HG03521 (cell line): ENCODE data around the gene STXBP6.

Experiments used
- ATAC-seq: cut with Tn5 transposase; IDR thresholded peaks from one replicate; pipeline ENCODE4 v1.9.1; 2021; ENCODE audit warnings: mild to moderate bottlenecking, moderate library complexity; ENCODE audit not compliant: unreplicated experiment

Gene STXBP6

GRCh38 chr14:24921903-24922302 is 128.0 kb downstream of the STXBP6 start:
- no peak for ATAC-seq

- ATAC-seq = no peak
These were observed 129.5 kb downstream of the STXBP6 start for GRCh38 chr14:24920265-24921075.

DNA sequence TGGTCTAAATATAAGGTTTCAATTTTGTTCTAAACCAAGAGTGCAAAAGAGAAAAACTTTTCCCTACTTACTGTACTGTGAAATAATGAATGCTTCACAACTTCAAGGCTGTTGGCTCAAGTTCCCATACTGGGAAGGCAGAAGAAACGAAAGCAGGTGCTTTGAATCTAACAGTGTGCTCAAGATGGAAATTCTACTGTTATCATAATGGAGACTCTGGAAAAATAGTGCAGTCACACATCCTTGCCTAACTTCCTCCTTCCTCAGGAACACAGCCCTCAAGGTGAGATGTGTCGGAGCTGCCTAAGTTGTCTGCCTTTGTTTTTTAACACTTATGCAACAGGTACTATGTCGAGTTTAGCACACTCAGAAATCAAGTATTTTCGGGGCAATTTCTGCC is 131.1 kb downstream of the STXBP6 start:
- ATAC-seq = no peak

DNA sequence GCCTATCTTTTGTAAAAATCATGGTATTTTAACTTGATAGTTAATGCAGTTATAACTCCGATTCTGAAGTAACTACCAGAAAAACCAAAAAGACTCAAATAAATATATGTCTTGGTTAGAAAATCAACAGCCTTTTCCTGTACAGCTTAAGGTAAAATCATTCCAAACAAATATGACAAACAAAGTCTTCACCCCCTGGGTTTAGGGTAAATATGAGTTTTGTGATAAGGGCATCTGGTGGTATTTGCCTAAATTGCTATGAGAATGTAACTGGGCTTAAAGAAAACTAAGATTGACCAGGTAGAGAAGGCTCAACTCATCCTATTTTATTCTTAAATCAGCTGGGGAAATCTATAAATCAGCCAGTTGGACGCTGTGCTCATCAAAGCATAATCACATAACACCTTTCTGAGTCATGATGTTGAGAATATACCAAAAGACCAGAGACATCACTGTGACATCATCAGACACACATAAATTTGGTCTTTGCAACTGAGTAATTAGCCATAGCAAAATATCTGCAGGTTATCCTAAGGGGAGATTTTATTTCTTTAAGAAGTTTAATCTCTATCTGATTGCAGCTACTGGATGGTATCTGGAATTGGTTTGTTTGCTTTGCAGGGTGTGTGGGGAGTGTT is 133.9 kb downstream of the STXBP6 start:
- ATAC-seq = no peak

GRCh38 chr14:24915403-24915921 is 134.5 kb downstream of the STXBP6 start:
- ATAC-seq = no peak

DNA sequence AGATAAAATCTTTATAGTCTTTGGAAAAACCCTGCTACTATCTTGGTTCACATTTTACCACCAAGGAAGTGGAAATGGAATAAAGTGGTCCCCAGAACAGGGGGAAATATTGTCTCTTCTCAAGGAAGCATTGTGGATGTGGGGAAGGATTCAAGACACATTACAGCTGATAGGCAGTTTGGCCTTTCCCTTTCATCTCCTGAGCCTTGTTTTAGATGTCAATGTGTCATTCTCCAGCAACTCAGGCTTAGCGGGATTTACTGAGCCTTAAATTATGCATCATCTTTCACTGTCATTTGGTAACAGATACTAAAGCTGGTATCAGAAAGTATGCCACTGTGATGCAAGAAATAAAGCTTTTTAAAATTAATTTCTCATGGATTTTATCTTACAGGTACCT is 136.2 kb downstream of the STXBP6 start:
- no peak for ATAC-seq

- ATAC-seq = no peak
These were observed 136.9 kb downstream of the STXBP6 start for GRCh38 chr14:24913021-24913420.

GRCh38 chr14:24911324-24912109 is 138.4 kb downstream of the STXBP6 start:
- no peak for ATAC-seq

DNA sequence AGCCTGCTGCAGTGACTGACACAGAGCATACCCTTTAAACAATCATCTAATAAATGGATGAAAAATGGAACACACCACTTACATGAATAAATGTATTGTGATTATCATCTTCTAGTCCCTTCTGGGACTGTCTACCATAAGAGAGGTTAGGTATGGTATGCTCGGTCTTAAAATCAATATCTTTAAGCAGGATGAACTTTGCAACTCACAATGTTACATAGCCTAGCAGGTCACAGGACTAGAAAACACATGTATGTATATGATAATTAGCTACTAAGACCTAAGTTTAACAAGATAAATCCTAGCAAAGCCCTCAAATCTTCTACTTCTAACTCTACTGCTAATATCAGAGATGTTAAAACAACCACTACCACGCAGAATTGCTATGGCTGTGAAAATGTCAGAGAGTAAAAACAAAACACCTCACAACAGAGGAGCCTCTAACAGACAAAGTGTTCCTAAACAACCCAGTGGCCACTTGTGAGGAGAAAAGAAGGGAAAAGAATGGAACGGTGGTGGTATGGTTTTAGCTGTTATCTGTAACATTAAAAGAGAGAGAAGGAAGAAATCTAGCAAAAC is 139.4 kb downstream of the STXBP6 start:
- ATAC-seq = no peak

DNA sequence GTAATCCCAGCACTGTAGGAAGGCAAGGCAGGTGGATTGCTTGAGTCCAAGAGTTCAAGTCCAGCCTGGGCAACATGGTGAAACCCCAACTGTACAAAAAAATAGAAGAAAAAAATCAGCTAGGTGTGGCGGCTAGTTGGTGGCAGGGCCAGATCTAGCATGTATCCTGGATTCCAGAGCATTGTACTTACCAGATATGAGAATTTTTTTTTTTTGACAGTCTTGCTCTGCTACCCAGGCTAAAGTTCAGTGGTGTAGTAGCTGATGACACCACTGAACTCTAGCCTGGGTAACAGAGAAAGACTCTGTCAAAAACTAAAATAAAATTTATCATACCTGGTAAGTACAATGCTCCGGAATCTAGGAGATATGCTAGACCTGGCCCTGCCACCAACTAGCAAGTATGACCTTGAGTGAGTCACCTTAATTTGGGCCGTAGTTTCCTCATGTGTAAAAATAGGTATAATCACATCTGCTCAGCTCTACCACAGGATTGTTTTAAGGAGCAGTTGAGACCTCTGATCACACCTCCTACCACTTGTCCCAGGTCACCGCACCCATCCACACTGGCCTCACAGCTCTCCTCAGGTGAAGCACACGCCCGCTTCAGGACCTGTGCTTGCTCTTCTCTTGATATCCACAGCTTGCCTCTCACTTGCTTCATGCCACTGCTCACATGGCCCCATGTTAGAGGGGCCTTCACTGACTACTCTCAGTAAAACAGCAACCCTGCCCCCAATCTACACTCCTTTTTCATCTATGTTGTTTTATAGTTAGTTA is 140.2 kb downstream of the STXBP6 start:
- no peak for ATAC-seq

GRCh38 chr14:24908592-24909236 is 141.2 kb downstream of the STXBP6 start:
- no peak for ATAC-seq

GRCh38 chr14:24904533-24904932 is 145.4 kb downstream of the STXBP6 start:
- no peak for ATAC-seq

- no peak for ATAC-seq
These were observed 146.6 kb downstream of the STXBP6 start for GRCh38 chr14:24903337-24903736.

DNA sequence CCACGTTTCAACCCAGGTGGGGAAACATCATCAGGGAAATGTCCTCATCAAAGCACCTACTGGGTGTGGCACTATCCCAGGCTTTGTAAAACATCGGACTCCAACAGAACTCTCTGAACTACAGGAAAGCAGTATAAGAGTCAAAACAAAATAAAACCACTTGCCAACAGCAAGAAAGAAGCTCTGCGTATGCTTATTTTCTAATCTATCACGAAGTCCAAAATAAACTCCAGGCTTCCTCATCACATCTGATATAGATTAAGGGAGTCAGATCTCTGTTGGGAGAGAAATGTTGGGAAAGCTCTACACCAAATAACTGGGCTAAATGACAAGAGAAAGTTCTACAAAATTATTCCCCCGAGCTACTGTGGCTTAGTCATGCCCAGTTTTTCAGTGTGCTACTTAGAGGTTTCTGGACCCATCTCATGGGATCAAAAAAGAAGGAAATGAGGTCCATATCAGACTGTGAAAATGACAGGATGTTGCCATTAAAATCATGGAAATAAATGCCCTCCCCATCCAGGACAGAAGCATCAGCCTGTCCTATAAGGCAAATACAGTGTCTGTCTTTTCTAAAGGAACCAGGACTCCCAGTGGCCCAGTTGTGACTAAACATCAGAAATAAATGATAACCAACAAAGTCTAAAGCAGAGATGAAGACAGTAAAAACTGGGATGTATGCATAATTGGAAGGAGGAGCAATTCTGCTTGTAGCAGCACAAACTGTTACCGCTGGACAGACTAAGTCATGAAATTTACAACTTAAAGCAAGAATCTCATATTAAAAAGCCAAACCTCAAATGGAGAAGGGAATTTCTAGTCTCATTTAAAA is 149.5 kb downstream of the STXBP6 start:
- no peak for ATAC-seq

DNA sequence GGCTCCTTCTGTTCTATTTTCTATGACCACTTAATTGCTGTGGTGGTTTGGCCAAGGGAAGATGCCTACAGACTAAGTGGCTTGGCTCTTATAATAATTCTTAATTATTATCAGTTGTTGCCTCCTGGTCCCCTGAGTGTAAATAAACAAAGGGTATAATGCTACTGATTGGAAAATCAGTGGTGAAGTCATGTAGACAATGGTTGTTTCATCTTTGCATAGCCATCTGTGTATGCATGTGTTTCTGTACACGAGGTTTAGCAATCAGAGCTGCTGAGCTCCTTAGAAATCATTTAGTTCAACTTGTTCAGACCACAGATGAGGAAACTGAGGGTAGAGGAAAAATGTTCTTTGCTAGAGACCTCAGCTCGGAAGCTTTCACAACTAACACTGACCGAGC is 152.2 kb downstream of the STXBP6 start:
- no peak for ATAC-seq

- no peak for ATAC-seq
These were observed 154.3 kb downstream of the STXBP6 start for GRCh38 chr14:24895622-24896021.

DNA sequence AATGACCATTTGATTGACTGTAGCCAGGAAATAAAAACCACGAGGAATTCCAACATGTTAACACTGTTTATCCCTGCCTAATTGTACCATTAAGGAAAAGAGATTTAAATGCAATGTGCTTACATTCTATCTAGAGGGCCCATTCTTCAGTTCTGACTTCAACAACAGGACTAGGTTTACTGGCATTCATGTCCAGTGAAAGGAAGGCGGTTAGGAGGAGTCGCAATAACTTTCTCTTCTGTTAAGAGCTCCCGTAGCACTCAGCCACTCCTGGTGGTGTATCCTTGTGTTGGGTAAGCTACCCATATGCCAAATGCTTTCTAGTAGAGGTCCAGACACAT is 154.7 kb downstream of the STXBP6 start:
- no peak for ATAC-seq

DNA sequence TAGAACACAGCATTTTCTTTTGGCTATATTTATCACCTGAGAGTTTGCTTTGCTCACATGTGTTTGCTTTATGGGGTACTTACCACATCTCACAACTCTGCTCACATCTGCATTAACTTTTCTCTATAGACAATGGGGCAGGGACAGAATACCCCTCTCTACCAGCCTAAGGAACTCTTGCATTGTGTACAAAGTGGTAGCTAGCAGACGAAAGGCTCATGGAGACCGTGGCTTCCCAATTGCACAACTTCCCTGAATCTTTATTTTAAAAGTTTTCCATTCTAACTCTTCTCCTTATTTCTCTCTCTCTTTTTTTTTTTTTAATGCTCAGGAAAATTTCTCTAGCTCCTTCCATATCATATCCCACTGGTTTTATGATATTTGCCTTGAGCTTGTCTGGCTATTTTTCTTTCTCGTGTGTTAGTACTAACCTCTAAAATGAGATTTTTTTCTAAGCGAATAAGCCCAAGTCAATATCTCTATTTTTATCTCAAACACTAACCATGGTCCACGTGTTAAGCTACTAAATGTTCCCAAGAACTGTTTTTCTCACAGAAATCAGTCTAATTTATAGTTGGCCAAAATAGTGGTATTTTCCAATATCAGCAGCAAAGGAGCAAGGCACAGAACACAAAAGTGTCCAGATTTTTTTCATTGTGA is 155.2 kb downstream of the STXBP6 start:
- ATAC-seq = no peak
